CD4-positive, alpha-beta T cell (primary cell): ENCODE data around the gene CLIP2. TPM values are rescaled to one million over a fixed set of nuclear protein-coding genes. Genes with fewer than 3 reads are reported as not detected.

Experiments
- ATAC-seq: fragments of 200-7000 bp; cut with Tn5 transposase; one replicate; pipeline ENCODE4 v1.10.0; 2022; ENCODE audit warnings: mild to moderate bottlenecking; ENCODE audit not compliant: poor library complexity
- CTCF ChIA-PET: fragments of 350-600 bp; sonication (Branson Sonifier 250); formaldehyde crosslinking; loops from one replicate; lab custom pipeline; 2021; ENCODE audit warnings: antibody characterized with exemption, inconsistent platforms; lab: Charles Lee
- POLR2A ChIA-PET: fragments of 350-600 bp; sonication (Branson Sonifier 250); formaldehyde crosslinking; loops from one replicate; lab custom pipeline; 2021; ENCODE audit warnings: antibody characterized with exemption, inconsistent platforms; lab: Charles Lee
- DNase-seq, 14 experiments: peaks; one replicate each; pipeline ENCODE4 v3.0.0-alpha.2; 2013 to 2020; ENCODE audit warnings: mixed read lengths in 2 of 14
- H3K27ac ChIP-seq, 2 donors: one replicate each; pipeline versions ENCODE4 v1.5.1 to v1.7.0; 2013; ENCODE audit warnings: low read length in 2 of 2, low read depth in 1 of 2, mild to moderate bottlenecking in 1 of 2
- H3K27me3 ChIP-seq, 2 experiments: 1 replicate in 1 of 2; 2 replicates in 1 of 2; pipeline versions ENCODE4 v1.6.1 to v1.7.0; 2013; ENCODE audit warnings: low read length in 2 of 2, control low read depth in 1 of 2, mild to moderate bottlenecking in 1 of 2, moderate library complexity in 1 of 2; ENCODE audit not compliant: insufficient read depth in 2 of 2, control insufficient read depth in 1 of 2
- H3K36me3 ChIP-seq: one replicate; pipeline ENCODE4 v1.6.1; 2013; ENCODE audit warnings: low read length, control low read depth; ENCODE audit not compliant: insufficient read depth
- H3K4me1 ChIP-seq: one replicate; pipeline ENCODE4 v1.6.1; 2013; ENCODE audit warnings: low read length, control low read depth; ENCODE audit not compliant: insufficient read depth
- H3K4me3 ChIP-seq: one replicate; pipeline ENCODE4 v1.5.1; 2013; ENCODE audit warnings: mild to moderate bottlenecking, low read length, moderate library complexity
- H3K9me3 ChIP-seq, 2 experiments: 1 replicate in 1 of 2; 2 replicates in 1 of 2; pipeline versions ENCODE4 v1.6.1 to v1.7.0; 2013; ENCODE audit warnings: low read length in 2 of 2, mild to moderate bottlenecking in 2 of 2, control low read depth in 1 of 2, moderate library complexity in 1 of 2; ENCODE audit not compliant: control insufficient read depth in 1 of 2, insufficient read depth in 1 of 2
- H3K27ac Mint-ChIP-seq: one replicate; pipeline ENCODE4 v1.8.0; 2020; ENCODE audit warnings: mixed read lengths
- H3K27me3 Mint-ChIP-seq: one replicate; pipeline ENCODE4 v1.8.0; 2021; ENCODE audit warnings: mixed read lengths
- H3K36me3 Mint-ChIP-seq: one replicate; pipeline ENCODE4 v1.8.0; 2021; ENCODE audit warnings: low read depth, mixed read lengths
- H3K4me1 Mint-ChIP-seq: one replicate; pipeline ENCODE4 v1.8.0; 2021; ENCODE audit warnings: low read depth, mixed read lengths
- H3K4me3 Mint-ChIP-seq: one replicate; pipeline ENCODE4 v1.8.0; 2020; ENCODE audit warnings: mild to moderate bottlenecking, mixed read lengths
- H3K9me3 Mint-ChIP-seq: one replicate; pipeline ENCODE4 v1.8.0; 2020; ENCODE audit warnings: mixed read lengths
- CTCF ChIP-seq: fragments of 200-600 bp; IDR thresholded peaks from one replicate; pipeline ENCODE4 v1.8.0; 2022; ENCODE audit warnings: antibody characterized with exemption, mild to moderate bottlenecking
- intact Hi-C, 2 experiments: fragments of 100-400 bp; cut with DNase I in 1 of 2; cut with micrococcal nuclease in 1 of 2; formaldehyde crosslinking; loops; one replicate each; pipeline versions ENCODE4 v1.15.1 to v1.9.0; 2023 to 2025; cut with DNase I, micrococcal nuclease
- total RNA-seq, 174 experiments: library from RNA in 2 of 174; stranded (reverse) in 2 of 174; gene quantifications; one replicate each; pipeline ENCODE4 v1.2.3 and lab custom pipeline; 2021 to 2026

Gene CLIP2
- total RNA-seq, 2 experiments from 2014 or later = 2.4 to 2.7 TPM

- ATAC-seq (no peak), DNase-seq (no peak)
- H3K9me3 Mint-ChIP-seq = no peaks in the 10 kb centered on the region
- H3K4me3 Mint-ChIP-seq = no peak overlapping the region
- no peaks in the 10 kb centered on the region for H3K27me3 ChIP-seq
- intact Hi-C loops = no loop called here
- no peaks in the 10 kb centered on the region for H3K4me1 ChIP-seq
- H3K4me1 Mint-ChIP-seq = no peaks in the 10 kb centered on the region
- TF ChIP-seq CTCF = no peak
- H3K27me3 Mint-ChIP-seq = no peaks in the 10 kb centered on the region
- no peak overlapping the region for H3K27ac Mint-ChIP-seq
- H3K4me3 ChIP-seq = no peak overlapping the region
- ChIA-PET POLR2A (no interaction called here), CTCF (no interaction called here)
- H3K27ac ChIP-seq = no peak overlapping the region
- no peaks in the 10 kb centered on the region for H3K36me3 Mint-ChIP-seq
- no peaks in the 10 kb centered on the region for H3K36me3 ChIP-seq
- no peaks in the 10 kb centered on the region for H3K9me3 ChIP-seq
These were observed 43.4 kb downstream of the CLIP2 start for GRCh38 chr7:74332373-74333176.

GRCh38 chr7:74334030-74334429 lies 44.8 kb downstream of the CLIP2 start:
- POLR2A ChIA-PET = no interaction called here
- ATAC-seq = no peak
- H3K36me3 ChIP-seq = no peaks in the 10 kb centered on the region
- no peaks in the 10 kb centered on the region for H3K9me3 Mint-ChIP-seq
- CTCF ChIA-PET = no interaction called here
- DNase-seq = no peak
- H3K27ac Mint-ChIP-seq = no peak overlapping the region
- no peak overlapping the region for H3K4me3 Mint-ChIP-seq
- TF ChIP-seq CTCF = no peak
- no peak overlapping the region for H3K4me3 ChIP-seq
- no peaks in the 10 kb centered on the region for H3K36me3 Mint-ChIP-seq
- no peaks in the 10 kb centered on the region for H3K27me3 ChIP-seq
- no peaks in the 10 kb centered on the region for H3K9me3 ChIP-seq
- intact Hi-C loops = no loop called here
- H3K27ac ChIP-seq = no peak overlapping the region
- no peaks in the 10 kb centered on the region for H3K27me3 Mint-ChIP-seq
- no peaks in the 10 kb centered on the region for H3K4me1 ChIP-seq
- no peaks in the 10 kb centered on the region for H3K4me1 Mint-ChIP-seq

GRCh38 chr7:74337926-74338325 lies 48.7 kb downstream of the CLIP2 start:
- no peaks in the 10 kb centered on the region for H3K27me3 Mint-ChIP-seq
- POLR2A ChIA-PET = no interaction called here
- TF ChIP-seq CTCF = no peak
- CTCF ChIA-PET = no interaction called here
- Histone ChIP-seq H3K27ac (no peak overlapping the region), H3K9me3 (no peaks in the 10 kb centered on the region), H3K4me1 (no peaks in the 10 kb centered on the region), H3K27me3 (no peaks in the 10 kb centered on the region), H3K36me3 (no peaks in the 10 kb centered on the region), H3K4me3 (no peak overlapping the region)
- ATAC-seq = no peak
- no peaks in the 10 kb centered on the region for H3K9me3 Mint-ChIP-seq
- DNase-seq = no peak
- H3K36me3 Mint-ChIP-seq = no peaks in the 10 kb centered on the region
- no peaks in the 10 kb centered on the region for H3K4me1 Mint-ChIP-seq
- H3K4me3 Mint-ChIP-seq = no peak overlapping the region
- intact Hi-C loops = no loop called here
- no peak overlapping the region for H3K27ac Mint-ChIP-seq
